NCI-H748 (cell line): ENCODE measurements around the gene AP3D1.
A peak's percentile ranks its signal among the peaks of the same experiment; 100 is the strongest.
"Not testable (repeated sequence)": the region's sequence is repeated elsewhere in the genome, so short reads cannot be mapped to it uniquely, and the experiment has no call there.

Source experiments
- DNase-seq: peaks from one replicate; lab custom pipeline; 2025; ENCODE audit not compliant: unreplicated experiment; lab: John Stamatoyannopoulos, UW

The AP3D1 gene

GRCh38 chr19:2091926-2092525, 59.3 kb downstream of the AP3D1 start:
- not testable (repeated sequence) for DNase-seq

DNA sequence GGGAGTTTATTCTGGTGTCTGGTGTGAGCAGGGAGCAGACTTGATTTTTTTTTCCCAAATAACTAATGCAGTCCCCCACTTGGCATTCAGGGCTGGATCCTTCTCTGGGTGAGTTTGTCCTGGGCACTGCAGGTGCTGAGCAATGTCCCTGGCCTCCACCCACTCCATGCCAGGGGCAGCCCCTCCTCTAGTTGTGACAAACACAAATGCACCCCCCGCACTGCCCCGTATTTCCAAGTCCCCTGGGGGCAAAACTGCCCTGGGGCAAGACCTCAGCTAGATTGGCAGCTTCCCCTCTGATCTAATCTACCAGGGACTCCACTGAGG, 61.7 kb downstream of the AP3D1 start:
- DNase-seq = no peak

- DNase-seq = peak; percentile 5
Observed at GRCh38 chr19:2089001-2089711, 62.2 kb downstream of the AP3D1 start.

DNA sequence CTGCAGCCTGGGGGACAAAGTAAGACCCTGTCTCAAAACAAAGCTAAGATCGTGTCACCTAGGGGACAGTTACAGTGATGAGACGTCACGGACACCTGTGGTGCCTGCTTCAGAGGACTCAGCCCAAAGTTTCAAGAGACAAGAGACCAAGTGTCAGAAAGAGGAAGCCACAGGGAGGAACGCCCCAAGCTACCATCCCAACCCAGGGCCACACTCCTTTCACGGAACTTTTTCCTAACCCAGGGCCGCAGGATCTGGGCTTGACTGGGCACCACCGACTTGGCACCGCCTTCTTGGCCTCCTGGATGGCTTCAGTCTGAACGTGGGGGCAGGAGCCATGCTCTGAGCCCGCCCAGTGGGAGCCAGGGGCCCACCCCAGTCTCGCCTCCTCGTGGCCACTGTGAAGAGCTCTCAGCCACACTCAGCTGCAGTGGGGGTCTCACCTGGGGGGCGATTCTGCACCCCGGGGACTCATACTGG, 63.7 kb downstream of the AP3D1 start:
- no peak for DNase-seq

- DNase-seq = not testable (repeated sequence)
Observed at GRCh38 chr19:2086695-2087620, 64.4 kb downstream of the AP3D1 start.

GRCh38 chr19:2084993-2085720, 66.2 kb downstream of the AP3D1 start:
- no peak for DNase-seq

DNA sequence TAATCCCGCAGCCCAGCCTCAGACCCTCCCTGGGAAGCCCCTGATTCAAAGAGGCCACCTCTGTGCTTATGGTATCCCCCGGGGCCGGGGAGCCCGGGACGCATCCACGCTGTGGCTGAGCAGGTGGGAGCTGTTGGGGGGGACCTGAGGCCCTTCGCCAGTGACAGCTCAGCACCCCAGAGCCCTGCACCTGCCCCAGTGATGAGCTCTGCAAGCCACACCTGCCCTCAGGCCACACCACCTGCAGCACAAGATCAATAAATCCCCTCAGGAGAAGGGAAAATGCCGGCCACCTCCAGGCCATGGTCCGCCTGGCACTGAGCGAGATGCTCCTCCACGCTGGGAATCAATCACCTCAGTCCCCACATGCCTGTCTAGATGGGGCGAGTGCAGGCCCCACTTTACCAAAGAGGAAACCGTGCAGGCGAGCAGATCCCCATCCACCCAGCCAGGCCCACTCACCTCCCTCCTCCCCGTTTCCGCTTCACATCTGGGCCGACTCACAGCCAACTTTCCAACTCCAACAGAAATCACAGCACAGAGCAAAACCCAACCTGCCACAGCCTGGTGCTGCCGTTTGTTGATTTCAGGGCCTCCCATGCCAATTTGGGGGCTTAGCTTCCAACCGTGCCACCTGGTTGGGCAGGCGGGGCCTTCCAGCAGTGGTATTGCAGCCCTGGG, 68.1 kb downstream of the AP3D1 start:
- DNase-seq = no peak

GRCh38 chr19:2081873-2082810, 69.2 kb downstream of the AP3D1 start:
- no peak for DNase-seq

- DNase-seq = no peak
Observed at GRCh38 chr19:2080336-2080988, 70.9 kb downstream of the AP3D1 start.

DNA sequence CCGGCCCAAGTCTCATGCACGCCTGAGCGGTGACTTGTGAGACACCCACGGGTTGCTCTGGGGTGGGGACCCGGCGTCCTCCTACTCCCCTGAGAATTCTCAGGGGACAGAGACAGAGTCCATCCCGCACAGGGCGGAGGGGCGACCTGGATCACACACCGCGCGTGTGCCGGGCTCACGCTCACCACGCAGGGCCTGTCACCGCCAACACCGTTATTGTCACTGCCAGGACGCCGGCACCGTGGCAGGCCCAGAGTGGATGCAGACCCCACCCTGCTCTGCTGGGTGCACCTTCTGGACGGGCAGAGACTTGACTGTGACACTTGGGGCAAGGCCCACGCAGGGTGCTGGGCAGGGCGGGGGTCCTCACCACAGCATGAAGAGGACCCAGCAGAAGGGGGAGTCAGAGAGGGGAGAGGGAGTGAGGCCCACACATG, 71.5 kb downstream of the AP3D1 start:
- DNase-seq = no peak

DNA sequence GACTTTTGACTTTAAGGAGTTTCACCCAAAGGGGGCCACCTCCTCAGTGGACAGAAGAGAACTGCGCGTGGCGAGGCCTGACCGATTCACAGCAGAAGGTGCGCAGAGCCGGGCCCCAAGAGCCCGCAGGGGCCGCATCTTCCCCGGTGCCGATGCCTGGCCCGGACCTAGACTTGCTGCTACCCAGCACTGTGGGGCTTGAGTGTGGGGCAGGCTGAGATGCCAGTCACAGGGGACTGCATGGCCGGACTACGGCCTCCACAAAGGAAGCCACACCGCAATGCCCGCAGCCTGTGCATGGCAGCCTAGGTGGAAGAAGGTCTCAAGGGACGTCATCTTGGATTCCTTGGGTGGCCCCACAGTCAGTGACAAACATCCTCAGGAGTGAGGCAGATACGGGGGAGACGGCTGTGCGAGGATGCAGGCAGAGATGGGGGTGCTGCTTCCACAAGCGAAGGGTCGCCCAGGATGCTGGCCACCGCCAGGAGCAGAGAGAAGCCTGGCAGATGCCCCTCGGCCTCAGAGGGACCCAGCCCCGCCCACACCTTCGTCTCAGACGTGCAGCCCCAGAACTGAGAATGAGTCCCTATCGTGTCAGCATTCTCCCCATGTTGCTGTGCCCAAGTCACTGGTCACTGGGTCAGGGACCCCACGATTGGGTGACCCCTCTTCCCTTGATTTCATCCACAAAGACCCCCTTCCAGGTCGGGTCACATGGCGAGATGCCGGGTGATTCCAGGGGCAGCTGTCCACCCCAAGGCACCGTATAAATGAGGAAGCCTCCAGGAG, 72.1 kb downstream of the AP3D1 start:
- DNase-seq = no peak

DNA sequence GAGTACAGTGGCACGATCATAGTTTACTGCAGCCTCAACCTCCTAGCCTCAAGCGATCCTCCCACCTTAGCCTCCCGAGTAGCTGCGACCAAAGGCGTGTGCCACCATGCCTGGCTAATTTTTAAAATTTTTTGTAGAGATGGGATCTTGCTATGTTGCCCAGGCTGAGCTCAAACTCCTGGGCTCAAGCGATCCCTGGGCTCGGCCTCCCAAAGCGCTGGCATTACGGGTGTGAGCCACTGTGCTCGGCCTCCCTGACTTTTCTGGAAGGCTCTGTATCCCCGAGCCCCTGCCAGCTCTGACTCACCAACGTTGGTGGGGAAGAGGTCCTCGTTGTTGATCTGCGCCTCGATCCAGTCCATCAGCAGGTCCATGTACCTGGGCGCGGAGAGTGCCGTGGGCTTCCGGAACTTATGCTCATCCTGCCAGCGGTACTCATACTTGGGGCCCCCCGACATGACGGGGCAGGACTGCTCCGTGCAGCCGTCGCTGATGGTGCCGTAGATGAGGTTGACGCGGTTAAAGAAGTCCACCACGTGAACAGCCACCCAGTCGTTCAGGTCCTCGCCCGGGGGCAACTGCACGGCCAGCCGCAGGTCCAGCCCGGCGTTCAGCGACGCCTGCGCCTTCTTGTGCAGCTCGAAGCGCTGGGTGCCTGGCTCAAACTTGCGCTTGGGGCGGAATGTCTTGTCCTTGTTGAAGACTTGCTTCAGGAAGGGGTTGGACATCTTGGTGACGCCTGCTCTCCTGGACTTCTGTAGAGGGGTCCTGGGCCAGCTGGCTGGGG, 73.3 kb downstream of the AP3D1 start:
- DNase-seq = no peak

DNA sequence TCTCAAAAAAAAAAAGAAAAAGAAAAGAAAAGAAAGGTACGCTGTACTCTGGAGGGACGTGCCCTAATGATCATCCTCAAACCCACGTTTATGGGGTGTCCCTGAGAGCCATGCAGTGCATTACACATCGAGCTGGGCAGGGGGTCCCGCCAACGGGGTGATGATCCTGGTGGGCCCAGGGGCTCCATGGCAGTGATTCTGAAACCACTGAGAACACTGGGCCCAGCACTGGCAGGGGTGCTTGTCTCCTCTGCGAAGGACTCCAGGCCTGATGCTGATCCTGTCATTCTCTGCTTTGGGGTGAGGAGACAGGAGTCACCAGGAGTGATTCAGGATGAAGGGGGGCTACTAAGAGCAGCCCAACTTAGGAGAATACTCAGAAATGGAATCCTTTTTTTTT, 74.0 kb downstream of the AP3D1 start:
- DNase-seq = no peak

DNA sequence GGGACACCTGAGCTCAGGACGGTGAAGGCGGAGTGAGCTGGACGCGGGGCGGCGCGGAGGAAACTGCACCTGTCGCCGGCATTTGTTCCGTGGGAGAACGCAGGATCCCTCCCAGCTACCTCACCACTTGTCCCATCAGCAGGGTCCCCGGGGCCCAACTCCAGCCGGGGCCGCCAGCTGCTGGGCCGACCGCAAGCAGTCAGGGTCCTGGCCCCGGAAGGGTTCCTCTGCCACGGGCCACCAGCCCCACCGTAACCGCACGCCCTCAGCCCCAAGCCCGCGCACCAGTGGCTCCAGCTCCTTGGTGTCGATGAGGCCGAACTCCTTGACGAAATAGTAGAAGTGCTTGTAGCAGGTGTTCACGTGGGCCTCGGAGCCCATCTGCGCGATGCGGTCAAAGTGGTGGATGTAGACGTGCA, 74.8 kb downstream of the AP3D1 start:
- no peak for DNase-seq

DNA sequence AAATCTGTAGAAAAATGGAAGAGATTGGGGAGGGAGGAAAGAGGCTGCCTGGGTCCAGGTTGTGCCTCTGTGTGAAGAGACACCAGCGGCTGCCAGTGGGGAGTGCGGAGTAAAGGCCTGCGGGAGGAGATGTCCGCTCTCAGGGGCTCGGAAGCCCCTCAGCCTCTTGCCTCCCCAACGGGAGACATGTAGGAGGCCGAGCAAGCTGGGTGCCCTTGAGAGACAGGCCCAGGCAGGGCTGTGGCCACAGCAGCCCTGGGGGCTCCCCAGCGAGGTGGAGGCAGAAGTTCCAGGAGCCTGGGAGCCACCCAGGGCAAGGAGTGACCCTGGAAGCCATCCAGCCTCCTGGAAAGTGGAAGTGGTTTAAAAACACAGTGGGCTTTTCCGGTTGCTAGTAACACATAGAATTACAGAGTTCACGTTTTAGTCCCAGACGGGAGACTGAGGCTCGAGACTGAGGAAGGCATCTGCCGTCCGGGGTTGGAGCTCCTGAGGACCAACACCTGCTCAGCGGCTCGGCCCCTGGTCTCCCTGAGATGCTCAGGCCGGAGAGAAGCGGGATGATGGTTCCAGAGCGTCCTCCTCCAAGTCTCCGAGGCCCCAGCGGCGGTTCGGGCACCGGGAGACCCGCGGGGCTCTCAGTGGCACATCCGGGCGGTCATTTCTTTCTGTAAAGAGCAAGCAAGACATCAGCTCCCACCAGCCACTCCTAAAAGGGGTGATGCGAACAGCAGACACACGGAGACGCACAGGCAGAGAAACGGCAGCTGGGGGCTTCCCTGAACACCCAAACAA, 78.4 kb downstream of the AP3D1 start:
- DNase-seq = no peak

DNA sequence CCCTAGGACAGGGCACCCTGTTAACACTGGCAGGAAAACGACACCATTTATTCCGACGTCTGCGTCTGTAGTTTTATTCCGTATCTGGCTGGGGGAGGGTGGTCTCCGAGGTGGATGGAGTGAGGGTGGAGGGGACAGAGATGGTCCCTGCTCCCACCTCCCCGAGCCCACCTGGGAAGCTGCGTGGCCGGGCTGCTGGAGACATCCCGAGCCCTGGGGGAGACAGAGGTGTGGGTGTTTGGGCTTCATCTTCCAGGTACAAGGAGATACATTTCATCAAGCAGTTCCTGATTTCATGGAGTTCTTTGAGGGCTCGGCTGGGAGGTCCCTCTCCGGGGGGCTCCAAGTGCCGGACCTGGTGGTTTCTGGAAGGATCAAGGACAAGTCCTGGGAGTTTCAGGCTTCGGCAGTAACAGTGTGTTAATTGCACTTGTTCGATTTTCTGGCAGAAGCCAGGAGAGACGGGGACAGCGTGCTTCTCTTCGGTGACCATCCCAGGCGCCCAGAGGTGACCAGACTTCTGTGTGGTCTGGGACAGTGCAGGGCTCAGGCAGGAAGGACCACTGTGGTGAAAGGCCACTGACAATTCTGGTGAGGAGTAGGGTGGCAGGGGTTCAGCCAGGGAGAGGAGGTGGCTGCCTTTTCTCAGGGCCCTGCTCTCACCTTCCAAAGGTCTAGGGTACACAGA, 80.2 kb downstream of the AP3D1 start:
- no peak for DNase-seq
